ENCODE results near the gene ZNF684.

- no peak for TF ChIP-seq TAF1 (IDR thresholded peaks at IDR 0.05; ENCODE audit: control insufficient read depth, extremely low read depth, insufficient read depth, low read length, severe bottlenecking)
- TF ChIP-seq ARID3A (IDR thresholded peaks at IDR 0.05; ENCODE audit: borderline replicate concordance, low read depth, low read length), result no peak
- TF ChIP-seq MTA1 (IDR thresholded peaks at IDR 0.05; ENCODE audit: borderline replicate concordance), result no peak
- no peak for TF ChIP-seq GATA2 (CRISPR knock-in tag; IDR thresholded peaks at IDR 0.05)
- no peak for TF ChIP-seq CTCF (IDR thresholded peaks at IDR 0.05 in 2 of 3, conservative IDR thresholded peaks at IDR 0.05 in 1 of 3; ENCODE audit: insufficient read depth in 2 of 3, low read depth in 1 of 3, low read length in 3 of 3)
- no peak for TF ChIP-seq TCF7 (IDR thresholded peaks at IDR 0.05; ENCODE audit: borderline replicate concordance)
- TF ChIP-seq TBP (optimal IDR thresholded peaks at IDR 0.05; ENCODE audit: low read depth, low read length), result no peak
- no peak for TF ChIP-seq MYC (IDR thresholded peaks at IDR 0.05; ENCODE audit: low read depth, low read length)
- no peak for TF ChIP-seq MYC (CRISPR knock-in tag; IDR thresholded peaks at IDR 0.05; ENCODE audit: borderline replicate concordance, low read depth)
- TF ChIP-seq FOXK2 (conservative IDR thresholded peaks at IDR 0.05 in 1 of 2, IDR thresholded peaks at IDR 0.05 in 1 of 2; ENCODE audit: low read depth in 2 of 2), result no peak
- no peak for TF ChIP-seq ZNF445 (CRISPR knock-in tag; IDR thresholded peaks at IDR 0.05; ENCODE audit: low read depth)
These were observed 11.9 kb upstream of the ZNF684 start for GRCh38 chr1:40519517-40519916.

Data from K562 (cell line).